Peyer's patch (tissue), 4 donors: Measurements from ENCODE around the gene ANKRD45.

ENCODE experiments used
- CTCF ChIP-seq, 6 experiments: fragments of 450-650 bp in 4 of 6; fragments of 200-600 bp in 2 of 6; sonication (generic) in 1 of 6; IDR thresholded peaks; one replicate each; pipeline ENCODE4 v1.5.1; 2017 to 2019; ENCODE audit warnings: antibody characterized with exemption in 6 of 6, mild to moderate bottlenecking in 3 of 6, moderate library complexity in 1 of 6
- POLR2A ChIP-seq, 2 donors: fragments of 450-650 bp; IDR thresholded peaks; one replicate each; pipeline ENCODE4 v1.5.1; 2017; ENCODE audit warnings: antibody characterized with exemption in 2 of 2, mild to moderate bottlenecking in 2 of 2, moderate library complexity in 2 of 2

- TF ChIP-seq CTCF (IDR thresholded peaks at IDR 0.05): no peak
- no peak for TF ChIP-seq POLR2A (IDR thresholded peaks at IDR 0.05)
Observed at GRCh38 chr1:173608503-173609216, 61.0 kb downstream of the ANKRD45 start.
